ENCODE data around the gene CDH10.

Gene CDH10

DNA sequence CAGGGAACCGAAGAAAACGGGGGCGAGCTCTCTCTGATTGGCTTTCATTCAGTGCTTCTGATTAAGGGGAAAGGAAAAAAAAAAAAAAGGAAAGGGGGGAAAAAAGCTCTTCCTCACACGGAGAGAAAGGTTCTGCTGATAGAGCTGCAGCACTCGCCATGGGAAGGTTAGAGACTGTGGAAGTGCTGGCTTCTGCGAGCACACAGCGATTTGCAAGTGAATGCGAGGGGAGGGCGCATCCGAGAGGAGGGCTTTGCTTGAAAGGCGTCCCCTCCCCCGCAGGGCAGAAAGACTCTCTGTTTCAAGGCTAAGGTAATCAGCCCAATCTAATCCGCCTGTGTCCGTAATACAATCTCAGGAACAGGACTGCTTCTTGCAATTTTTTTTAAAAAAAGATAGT, at the start of gene CDH10:
TSS of gene CDH10 (minus strand) at position 218 of the 400 bp plus-strand sequence. CDS start 51,488 bp downstream, outside the sequence.
- no peak within 1 kb of the TSS for H3K27ac ChIP-seq
- TF ChIP-seq, protein P1, sequence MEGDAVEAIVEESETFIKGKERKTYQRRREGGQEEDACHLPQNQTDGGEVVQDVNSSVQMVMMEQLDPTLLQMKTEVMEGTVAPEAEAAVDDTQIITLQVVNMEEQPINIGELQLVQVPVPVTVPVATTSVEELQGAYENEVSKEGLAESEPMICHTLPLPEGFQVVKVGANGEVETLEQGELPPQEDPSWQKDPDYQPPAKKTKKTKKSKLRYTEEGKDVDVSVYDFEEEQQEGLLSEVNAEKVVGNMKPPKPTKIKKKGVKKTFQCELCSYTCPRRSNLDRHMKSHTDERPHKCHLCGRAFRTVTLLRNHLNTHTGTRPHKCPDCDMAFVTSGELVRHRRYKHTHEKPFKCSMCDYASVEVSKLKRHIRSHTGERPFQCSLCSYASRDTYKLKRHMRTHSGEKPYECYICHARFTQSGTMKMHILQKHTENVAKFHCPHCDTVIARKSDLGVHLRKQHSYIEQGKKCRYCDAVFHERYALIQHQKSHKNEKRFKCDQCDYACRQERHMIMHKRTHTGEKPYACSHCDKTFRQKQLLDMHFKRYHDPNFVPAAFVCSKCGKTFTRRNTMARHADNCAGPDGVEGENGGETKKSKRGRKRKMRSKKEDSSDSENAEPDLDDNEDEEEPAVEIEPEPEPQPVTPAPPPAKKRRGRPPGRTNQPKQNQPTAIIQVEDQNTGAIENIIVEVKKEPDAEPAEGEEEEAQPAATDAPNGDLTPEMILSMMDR (conservative IDR thresholded peaks at IDR 0.05), result no peak
- TF ChIP-seq ZFX (IDR thresholded peaks at IDR 0.05), result no peak

DNA sequence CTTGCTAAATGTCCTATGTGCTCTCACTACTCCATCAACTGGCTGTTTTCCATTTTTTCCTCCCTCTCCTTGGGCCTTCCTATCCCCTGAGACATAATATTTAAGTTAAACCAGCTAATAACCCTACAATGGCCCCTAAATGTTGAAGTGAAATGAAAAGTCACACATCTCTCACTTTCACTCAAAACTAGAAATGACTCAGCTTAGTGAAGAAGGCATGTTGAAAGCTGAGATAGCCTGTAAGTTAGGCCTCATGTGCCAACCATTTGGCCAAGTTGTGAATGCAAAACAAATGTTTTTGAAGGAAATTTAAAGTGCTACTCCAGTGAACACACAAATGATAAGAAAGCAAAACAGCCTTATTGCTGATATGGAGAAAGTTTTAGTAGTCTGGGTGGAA, 48.8 kb upstream of the CDH10 start:
- no peak overlapping the region for H3K27ac ChIP-seq
- TF ChIP-seq, protein P1 (conservative IDR thresholded peaks at IDR 0.05), result no peak
- no peak for TF ChIP-seq ZFX (IDR thresholded peaks at IDR 0.05)

GRCh38 chr5:24691074-24691473, 46.3 kb upstream of the CDH10 start:
- TF ChIP-seq, protein P1 (conservative IDR thresholded peaks at IDR 0.05), result no peak
- no peak for TF ChIP-seq ZFX (IDR thresholded peaks at IDR 0.05)
- no peak overlapping the region for H3K27ac ChIP-seq

DNA sequence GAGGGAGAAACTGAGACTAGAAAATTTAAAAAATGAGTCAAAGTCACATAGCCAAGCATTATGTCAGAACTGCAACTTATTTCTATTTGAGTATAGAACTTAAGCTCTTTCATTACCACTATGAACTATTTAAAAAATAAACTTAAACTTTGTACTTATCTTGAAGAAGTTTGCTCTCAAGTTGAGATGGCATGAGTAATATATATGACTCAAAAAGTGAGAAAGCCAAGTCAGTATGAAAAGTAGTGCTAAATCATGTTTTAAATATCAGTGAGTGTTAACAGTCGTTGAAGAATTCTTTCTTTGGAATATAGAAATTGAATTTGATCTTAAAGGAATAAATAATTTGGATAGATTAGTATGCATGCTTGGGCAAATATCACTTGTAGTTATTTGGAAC, 36.3 kb upstream of the CDH10 start:
- H3K27ac ChIP-seq, result no peak overlapping the region
- TF ChIP-seq ZFX (IDR thresholded peaks at IDR 0.05), result no peak
- TF ChIP-seq, protein P1 (conservative IDR thresholded peaks at IDR 0.05), result no peak

DNA sequence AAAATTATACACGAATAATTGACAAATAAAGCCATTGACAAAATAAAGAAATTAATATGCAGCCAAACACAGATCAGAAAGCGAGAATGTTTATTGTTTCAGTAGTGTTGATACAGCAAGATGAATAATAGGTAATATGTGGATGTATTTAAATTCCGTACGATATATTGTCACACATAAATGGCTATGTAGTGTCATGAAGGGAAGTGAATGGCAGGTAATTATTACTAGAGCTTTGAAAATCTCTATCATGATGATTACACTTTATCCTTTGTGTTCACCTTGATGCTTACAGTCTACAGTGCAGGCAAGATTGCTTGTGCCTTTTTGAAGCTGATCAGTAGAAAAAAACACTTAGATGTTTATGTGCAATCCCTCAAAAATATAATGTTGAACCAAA, 23.3 kb upstream of the CDH10 start:
- H3K27ac ChIP-seq, result no peak overlapping the region
- no peak for TF ChIP-seq ZFX (IDR thresholded peaks at IDR 0.05)
- TF ChIP-seq, protein P1 (conservative IDR thresholded peaks at IDR 0.05), result no peak

GRCh38 chr5:24649531-24649930, 4.8 kb upstream of the CDH10 start:
- TF ChIP-seq, protein P1 (conservative IDR thresholded peaks at IDR 0.05), result no peak
- no peak for TF ChIP-seq ZFX (IDR thresholded peaks at IDR 0.05)

DNA sequence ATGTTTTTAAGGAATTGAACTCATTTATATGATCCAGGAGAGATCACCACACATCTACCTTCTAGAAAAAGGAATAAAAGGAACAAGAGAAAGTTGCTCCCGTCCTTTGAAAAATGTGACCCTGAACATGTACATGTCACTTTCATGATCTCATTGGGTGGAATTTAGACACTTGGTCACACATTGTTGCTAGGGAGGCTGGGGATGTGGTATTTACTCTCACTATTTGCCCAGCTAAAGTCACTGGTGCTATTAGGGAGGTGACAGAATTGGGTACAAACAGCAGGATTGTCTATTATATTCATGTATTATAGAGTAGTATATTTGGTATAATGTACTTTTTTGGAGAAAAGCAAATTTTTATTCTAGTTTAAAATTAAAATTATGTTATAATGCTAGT, 2.1 kb upstream of the CDH10 start:
- no peak overlapping the region for H3K27ac ChIP-seq
- TF ChIP-seq, protein P1 (conservative IDR thresholded peaks at IDR 0.05), result no peak
- TF ChIP-seq ZFX (IDR thresholded peaks at IDR 0.05), result no peak

More at GRCh38 chr5:24649531-24649930, 4.8 kb upstream of the CDH10 start:
- H3K27ac ChIP-seq, result no peak overlapping the region

Data from C4-2B (cell line).